ENCODE data around the gene LRP6. TPM values are rescaled to one million over a fixed set of nuclear protein-coding genes. Genes with fewer than 3 reads are reported as not detected.

Gene LRP6
- total and polyA plus RNA-seq, 11 donors: 3.7 to 29.6 (median 16.9) TPM

DNA sequence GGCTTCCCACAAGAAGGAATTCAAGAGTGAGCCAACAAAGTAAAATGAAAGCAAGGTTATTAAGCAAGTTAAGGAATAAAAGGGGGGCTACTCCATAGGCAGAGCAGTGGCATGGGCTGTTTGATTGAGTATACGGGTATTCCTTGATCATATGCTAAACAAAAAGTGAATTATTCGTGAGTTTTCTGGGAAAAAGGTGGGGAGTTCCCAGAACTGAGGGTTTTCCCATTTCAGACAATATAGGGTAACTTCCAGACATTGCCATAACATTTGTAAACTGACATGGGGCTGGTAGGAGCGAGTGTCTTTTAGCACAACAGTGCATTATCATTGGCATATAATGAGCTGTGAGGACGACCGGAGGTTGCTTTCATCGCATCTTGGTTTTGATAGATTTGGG is 198.1 kb downstream of the LRP6 start:
- no peaks in the 10 kb centered on the region for H3K36me3 ChIP-seq
- no peak overlapping the region for H3K4me3 ChIP-seq
- 78 to 85% (median 82%) methylated on average over 6 of the region's 6 CpGs for WGBS, 4 donors
- no peaks in the 10 kb centered on the region for H3K9me3 ChIP-seq
- peaks cover 0 to 13% (median 0%) of the 10 kb centered on the region in 12 donors for H3K4me1 ChIP-seq
- ATAC-seq: no peak
- TF ChIP-seq POLR2A (IDR thresholded peaks at IDR 0.05): no peak
- DNase-seq: no peak
- H3K27ac ChIP-seq: no peak overlapping the region
- intact Hi-C loops (cut with DNase I): no loop called here
- peaks cover 0 to 3% (median 0%) of the 10 kb centered on the region in 9 donors for H3K27me3 ChIP-seq

Small RNAs within 50 kb of the gene (microRNA-seq; reads per million reads assigned to microRNA genes)
- 0 reads per million in 4 donors for gene MIR1244-4

Other genes starting within 250 kb of the LRP6 start
- gene BCL2L14, start 196.1 kb downstream of the LRP6 start, total RNA-seq: not detected
- not detected for gene BCL2L14, start 196.1 kb downstream of the LRP6 start, polyA plus RNA-seq
- gene MANSC1, start 83.2 kb upstream of the LRP6 start, total RNA-seq: 10 to 100 TPM in 5 of 9 donors, 1 to 10 TPM in 4; 8.1 to 23.1 (median 11.3) TPM
- 10 to 100 TPM in 1 of 2 donors, 1 to 10 TPM in 1; 4.5 to 11.1 TPM for gene MANSC1, start 83.2 kb upstream of the LRP6 start, polyA plus RNA-seq
- gene BORCS5, start 90.0 kb upstream of the LRP6 start, total RNA-seq: 10 to 100 TPM in 6 of 9 donors, 1 to 10 TPM in 3; 7.6 to 21.3 (median 12.3) TPM
- 1 to 10 TPM; 3.9 to 8.5 TPM for gene BORCS5, start 90.0 kb upstream of the LRP6 start, polyA plus RNA-seq